DND-41 (cell line): ENCODE results near the gene AARSD1.

Source experiments
- ATAC-seq: fragments of 200-7000 bp; cut with Tn5 transposase; 3 replicates; pipeline ENCODE4 v1.9.1; 2021; ENCODE audit warnings: low read depth; ENCODE audit not compliant: insufficient read depth
- DNase-seq: peaks from one replicate; pipeline ENCODE4 v3.0.0-alpha.2; 2020
- H2AFZ ChIP-seq: 2 replicates; pipeline ENCODE4 v1.6.0; 2012; ENCODE audit warnings: low read depth, low read length
- H3K27ac ChIP-seq: 2 replicates; pipeline ENCODE4 v1.5.1; 2012; ENCODE audit warnings: low read length, inconsistent platforms
- H3K27me3 ChIP-seq: fragments of 200-600 bp; sonication (generic); 2 replicates; pipeline ENCODE4 v1.6.0; 2012; ENCODE audit warnings: low read length, mild to moderate bottlenecking, inconsistent platforms; ENCODE audit not compliant: insufficient read depth, poor library complexity
- H3K36me3 ChIP-seq: 2 replicates; pipeline ENCODE4 v1.5.1; 2012; ENCODE audit warnings: low read length, inconsistent platforms; ENCODE audit not compliant: insufficient read depth
- H3K4me1 ChIP-seq: 2 replicates; pipeline ENCODE4 v1.5.1; 2012; ENCODE audit warnings: mild to moderate bottlenecking, low read length; ENCODE audit not compliant: insufficient read depth
- H3K4me2 ChIP-seq: 2 replicates; pipeline ENCODE4 v1.6.0; 2012; ENCODE audit warnings: mild to moderate bottlenecking, moderate library complexity, low read length, inconsistent platforms; ENCODE audit not compliant: insufficient read depth
- H3K4me3 ChIP-seq, 2 experiments: fragments of 200-600 bp in 1 of 2; shearing (Covaris generic) in 1 of 2; 2 replicates each; pipeline ENCODE4 v1.5.1; 2012 to 2016; ENCODE audit warnings: inconsistent platforms in 2 of 2, low read length in 2 of 2, mild to moderate bottlenecking in 2 of 2, low read depth in 1 of 2, moderate library complexity in 1 of 2
- H3K79me2 ChIP-seq: 2 replicates; pipeline ENCODE4 v1.6.0; 2012; ENCODE audit warnings: low read length, inconsistent platforms; ENCODE audit not compliant: insufficient read depth
- H3K9ac ChIP-seq: 2 replicates; pipeline ENCODE4 v1.6.0; 2012; ENCODE audit warnings: low read depth, mild to moderate bottlenecking, inconsistent platforms, low read length, moderate library complexity
- H3K9me3 ChIP-seq: 2 replicates; pipeline ENCODE4 v1.5.1; 2012; ENCODE audit warnings: low read length, moderate library complexity, mild to moderate bottlenecking, inconsistent platforms; ENCODE audit not compliant: insufficient read depth, severe bottlenecking
- H4K20me1 ChIP-seq: 2 replicates; pipeline ENCODE4 v1.6.0; 2012; ENCODE audit warnings: low read length; ENCODE audit not compliant: insufficient read depth
- EZH2 ChIP-seq: IDR thresholded peaks from 3 replicates; pipeline ENCODE4 v1.6.1; 2012; ENCODE audit warnings: borderline replicate concordance, low read depth, mild to moderate bottlenecking, moderate library complexity, low read length, inconsistent platforms; ENCODE audit not compliant: severe bottlenecking
- TF ChIP-seq, protein P1 (sequence below): IDR thresholded peaks from 2 replicates; pipeline ENCODE4 v1.5.1; 2012; ENCODE audit warnings: borderline replicate concordance, low read length, moderate library complexity, mild to moderate bottlenecking; ENCODE audit not compliant: poor library complexity, severe bottlenecking; ENCODE audit errors: extremely low read depth

The AARSD1 gene

GRCh38 chr17:42913522-42913921 lies 50.7 kb downstream of the AARSD1 start:
- Histone ChIP-seq H4K20me1 (no peaks in the 10 kb centered on the region), H3K4me2 (no peak overlapping the region), H3K36me3 (no peaks in the 10 kb centered on the region), H3K79me2 (no peaks in the 10 kb centered on the region), H3K9ac (no peak overlapping the region), H3K4me1 (no peaks in the 10 kb centered on the region), H3K9me3 (no peaks in the 10 kb centered on the region), H3K27me3 (peaks cover 5% of the 10 kb centered on the region), H3K27ac (no peak overlapping the region), H3K4me3 (no peak overlapping the region), H2AFZ (no peak overlapping the region)
- ATAC-seq (no peak), DNase-seq (no peak)
- TF ChIP-seq, protein P1, sequence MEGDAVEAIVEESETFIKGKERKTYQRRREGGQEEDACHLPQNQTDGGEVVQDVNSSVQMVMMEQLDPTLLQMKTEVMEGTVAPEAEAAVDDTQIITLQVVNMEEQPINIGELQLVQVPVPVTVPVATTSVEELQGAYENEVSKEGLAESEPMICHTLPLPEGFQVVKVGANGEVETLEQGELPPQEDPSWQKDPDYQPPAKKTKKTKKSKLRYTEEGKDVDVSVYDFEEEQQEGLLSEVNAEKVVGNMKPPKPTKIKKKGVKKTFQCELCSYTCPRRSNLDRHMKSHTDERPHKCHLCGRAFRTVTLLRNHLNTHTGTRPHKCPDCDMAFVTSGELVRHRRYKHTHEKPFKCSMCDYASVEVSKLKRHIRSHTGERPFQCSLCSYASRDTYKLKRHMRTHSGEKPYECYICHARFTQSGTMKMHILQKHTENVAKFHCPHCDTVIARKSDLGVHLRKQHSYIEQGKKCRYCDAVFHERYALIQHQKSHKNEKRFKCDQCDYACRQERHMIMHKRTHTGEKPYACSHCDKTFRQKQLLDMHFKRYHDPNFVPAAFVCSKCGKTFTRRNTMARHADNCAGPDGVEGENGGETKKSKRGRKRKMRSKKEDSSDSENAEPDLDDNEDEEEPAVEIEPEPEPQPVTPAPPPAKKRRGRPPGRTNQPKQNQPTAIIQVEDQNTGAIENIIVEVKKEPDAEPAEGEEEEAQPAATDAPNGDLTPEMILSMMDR = no peak
- TF ChIP-seq EZH2 = no peak

DNA sequence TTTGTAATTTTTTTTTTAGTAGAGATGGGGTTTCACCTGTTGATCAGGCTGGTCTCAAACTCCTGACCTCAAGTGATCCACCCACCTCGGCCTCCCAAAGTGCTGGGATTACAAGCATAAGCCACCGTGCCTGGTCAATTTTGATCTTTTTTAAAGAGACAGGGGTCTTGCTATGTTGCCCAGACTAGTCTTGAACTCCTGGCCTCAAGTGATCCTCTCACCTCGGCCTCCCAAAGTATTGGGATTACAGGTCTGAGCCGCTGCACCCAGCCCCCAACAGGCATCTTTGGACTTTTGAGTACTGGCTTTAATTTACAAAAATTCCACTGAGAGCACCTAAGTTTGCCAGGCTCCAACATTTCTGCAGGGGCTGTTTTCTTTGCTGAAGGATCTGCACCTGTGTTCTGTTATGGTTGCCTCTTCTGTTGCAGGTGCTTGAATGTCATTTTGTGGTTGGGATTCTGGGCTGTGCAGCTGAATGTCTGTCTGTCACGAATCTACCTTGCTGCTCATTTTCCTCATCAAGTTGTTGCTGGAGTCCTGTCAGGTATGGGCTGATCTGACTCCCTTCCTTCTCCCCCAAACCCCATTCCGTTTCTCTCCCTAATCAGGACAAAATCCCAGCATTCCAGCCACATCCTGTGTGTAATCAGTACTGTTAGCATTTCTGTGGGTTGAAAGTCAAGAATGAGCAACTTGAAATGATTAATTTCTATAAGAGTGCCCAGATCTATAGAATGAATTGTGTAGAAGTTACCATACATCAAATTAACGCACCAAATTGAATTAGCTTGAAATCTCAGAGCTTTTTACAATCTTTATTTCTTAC lies 55.2 kb downstream of the AARSD1 start:
- no peak for ATAC-seq
- Histone ChIP-seq H3K27me3 (peaks cover 12% of the 10 kb centered on the region), H3K9me3 (no peaks in the 10 kb centered on the region), H3K9ac (no peak overlapping the region), H3K4me1 (no peaks in the 10 kb centered on the region), H2AFZ (no peak overlapping the region), H3K27ac (no peak overlapping the region), H3K4me2 (no peak overlapping the region), H3K4me3 (no peak overlapping the region), H3K36me3 (no peaks in the 10 kb centered on the region), H3K79me2 (no peaks in the 10 kb centered on the region), H4K20me1 (no peaks in the 10 kb centered on the region)
- DNase-seq = no peak
- TF ChIP-seq EZH2 = no peak
- TF ChIP-seq, protein P1 = no peak

DNA sequence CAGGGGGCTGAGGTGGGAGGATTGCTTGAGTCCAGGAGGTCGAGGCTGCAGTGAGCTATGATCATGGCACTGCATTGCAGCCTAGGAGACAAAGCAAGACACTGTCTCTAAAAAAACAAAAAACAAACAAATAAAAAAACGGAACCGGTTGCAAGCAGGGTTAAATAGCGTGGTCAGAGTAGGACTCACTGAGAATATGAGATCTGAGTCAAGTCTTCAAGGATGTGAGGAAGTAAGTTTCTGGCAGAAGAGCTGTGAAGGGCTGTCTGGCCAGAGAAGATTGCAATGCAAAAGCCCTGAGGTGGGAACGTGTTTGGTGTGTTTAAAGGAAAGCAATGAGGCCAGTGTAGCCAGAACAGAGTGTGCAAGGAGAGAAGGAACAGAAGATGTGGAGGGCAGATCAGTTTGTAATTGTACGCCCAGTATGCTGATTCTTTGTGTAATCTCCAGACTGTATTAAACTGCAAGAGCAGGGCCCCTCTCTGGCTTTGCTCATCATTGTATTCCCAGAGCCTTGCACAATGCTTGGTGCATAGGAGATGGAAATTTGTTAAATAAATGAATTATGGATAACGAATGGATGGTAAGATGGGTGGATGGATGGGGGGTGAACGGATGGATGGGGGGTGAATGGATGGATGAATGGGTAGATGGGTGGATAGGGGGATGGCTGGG lies 57.3 kb downstream of the AARSD1 start:
- H3K27ac ChIP-seq = no peak overlapping the region
- H2AFZ ChIP-seq = no peak overlapping the region
- H3K9me3 ChIP-seq = no peaks in the 10 kb centered on the region
- no peak for DNase-seq
- H3K79me2 ChIP-seq = no peaks in the 10 kb centered on the region
- no peak overlapping the region for H3K9ac ChIP-seq
- no peak overlapping the region for H3K4me2 ChIP-seq
- H3K36me3 ChIP-seq = no peaks in the 10 kb centered on the region
- TF ChIP-seq EZH2 = no peak
- TF ChIP-seq, protein P1 = no peak
- peaks cover 12% of the 10 kb centered on the region for H3K27me3 ChIP-seq
- H3K4me1 ChIP-seq = no peaks in the 10 kb centered on the region
- ATAC-seq = no peak
- no peak overlapping the region for H3K4me3 ChIP-seq
- H4K20me1 ChIP-seq = no peaks in the 10 kb centered on the region
